Retinal pigment epithelial cell (primary cell): ENCODE data around the gene RPS6KA4.

Experiments used
- DNase-seq: peaks from one replicate; pipeline ENCODE4 v3.0.0-alpha.2; 2010; ENCODE audit warnings: low read depth
- H3K4me3 ChIP-seq: 2 replicates; pipeline ENCODE4 v1.5.1; 2011; ENCODE audit warnings: mild to moderate bottlenecking, low read length, control low read depth, moderate library complexity
- TF ChIP-seq, protein P1 (sequence below): conservative IDR thresholded peaks from 2 replicates; pipeline ENCODE4 v1.5.1; 2011; ENCODE audit warnings: low read depth, low read length, control low read depth, inconsistent platforms

Gene RPS6KA4

DNA sequence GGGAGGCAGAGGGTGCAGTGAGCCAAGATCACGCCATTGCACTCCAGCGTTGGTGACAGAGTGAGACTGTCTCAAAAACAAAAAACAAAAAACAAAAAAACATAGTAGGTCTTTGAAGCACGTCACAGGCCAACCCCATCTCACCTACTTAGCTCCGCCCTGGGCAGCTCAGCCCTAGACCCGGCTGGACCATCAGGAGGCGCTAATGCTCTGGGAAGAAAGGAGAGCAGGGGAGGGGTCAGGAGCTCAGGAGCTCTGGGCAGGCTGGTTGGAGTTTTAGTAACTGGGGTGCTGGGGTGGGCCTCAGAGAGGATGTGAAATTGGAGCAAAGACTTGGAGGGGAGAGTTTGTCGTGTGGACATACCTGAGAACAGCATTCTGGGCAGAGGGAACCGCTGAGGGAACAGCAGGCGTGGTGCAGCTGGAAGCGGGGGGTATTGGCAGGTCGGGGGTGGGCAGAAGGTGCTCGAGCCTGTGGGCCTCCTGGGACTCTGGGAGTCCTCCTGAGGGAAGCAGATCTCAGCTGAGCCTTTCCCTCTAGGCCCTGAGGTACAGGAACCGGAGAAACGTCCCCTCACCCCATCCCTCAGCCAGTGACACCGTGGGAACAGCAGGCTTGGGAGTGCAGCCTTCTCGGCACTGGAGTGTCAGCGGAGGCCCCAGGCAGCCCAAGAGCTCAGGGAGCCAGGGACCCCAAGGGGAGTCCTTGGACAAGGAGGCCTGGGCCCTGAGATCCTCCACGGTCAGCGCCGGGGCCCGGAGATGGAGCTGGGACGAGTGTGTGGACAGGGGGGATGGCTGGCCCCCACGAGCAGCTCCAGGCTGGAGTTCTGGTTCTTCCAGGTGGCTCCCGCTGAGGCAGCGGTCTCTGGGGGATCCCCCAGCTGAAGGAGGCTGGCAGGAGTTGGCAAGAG, 2.2 kb upstream of the RPS6KA4 start:
- H3K4me3 ChIP-seq: no peak overlapping the region
- TF ChIP-seq, protein P1, sequence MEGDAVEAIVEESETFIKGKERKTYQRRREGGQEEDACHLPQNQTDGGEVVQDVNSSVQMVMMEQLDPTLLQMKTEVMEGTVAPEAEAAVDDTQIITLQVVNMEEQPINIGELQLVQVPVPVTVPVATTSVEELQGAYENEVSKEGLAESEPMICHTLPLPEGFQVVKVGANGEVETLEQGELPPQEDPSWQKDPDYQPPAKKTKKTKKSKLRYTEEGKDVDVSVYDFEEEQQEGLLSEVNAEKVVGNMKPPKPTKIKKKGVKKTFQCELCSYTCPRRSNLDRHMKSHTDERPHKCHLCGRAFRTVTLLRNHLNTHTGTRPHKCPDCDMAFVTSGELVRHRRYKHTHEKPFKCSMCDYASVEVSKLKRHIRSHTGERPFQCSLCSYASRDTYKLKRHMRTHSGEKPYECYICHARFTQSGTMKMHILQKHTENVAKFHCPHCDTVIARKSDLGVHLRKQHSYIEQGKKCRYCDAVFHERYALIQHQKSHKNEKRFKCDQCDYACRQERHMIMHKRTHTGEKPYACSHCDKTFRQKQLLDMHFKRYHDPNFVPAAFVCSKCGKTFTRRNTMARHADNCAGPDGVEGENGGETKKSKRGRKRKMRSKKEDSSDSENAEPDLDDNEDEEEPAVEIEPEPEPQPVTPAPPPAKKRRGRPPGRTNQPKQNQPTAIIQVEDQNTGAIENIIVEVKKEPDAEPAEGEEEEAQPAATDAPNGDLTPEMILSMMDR: peak; percentile 69
- DNase-seq: no peak

GRCh38 chr11:64357446-64357845, 1.5 kb upstream of the RPS6KA4 start:
- no peak for DNase-seq

GRCh38 chr11:64357904-64358535, 942 bp upstream of the RPS6KA4 start:
- TF ChIP-seq, protein P1: no peak
- H3K4me3 ChIP-seq: no peak overlapping the region
- DNase-seq: no peak

More at GRCh38 chr11:64357446-64357845, 1.5 kb upstream of the RPS6KA4 start:
- TF ChIP-seq, protein P1: no peak
- no peak overlapping the region for H3K4me3 ChIP-seq

DNA sequence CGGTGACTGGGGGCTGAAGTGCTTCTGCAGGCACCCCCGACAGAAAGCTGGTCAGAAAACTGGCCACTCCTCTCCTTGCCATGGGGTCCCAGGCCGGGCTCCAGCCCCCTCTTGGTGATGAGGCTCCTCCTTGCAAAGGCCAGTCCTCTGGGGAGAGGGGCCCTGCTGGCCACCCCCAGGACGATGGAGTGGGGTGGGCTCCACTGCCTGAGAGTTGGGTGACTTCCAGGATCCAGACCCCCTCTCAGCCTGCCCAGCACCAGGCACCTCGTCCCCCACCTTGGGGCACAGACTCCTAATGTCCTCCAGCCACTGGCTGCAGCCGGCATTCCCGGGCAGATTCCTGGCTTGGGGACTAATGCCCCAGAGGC, 441 bp upstream of the RPS6KA4 start:
- H3K4me3 ChIP-seq: peak overlapping the region; percentile 40
- TF ChIP-seq, protein P1: no peak

DNA sequence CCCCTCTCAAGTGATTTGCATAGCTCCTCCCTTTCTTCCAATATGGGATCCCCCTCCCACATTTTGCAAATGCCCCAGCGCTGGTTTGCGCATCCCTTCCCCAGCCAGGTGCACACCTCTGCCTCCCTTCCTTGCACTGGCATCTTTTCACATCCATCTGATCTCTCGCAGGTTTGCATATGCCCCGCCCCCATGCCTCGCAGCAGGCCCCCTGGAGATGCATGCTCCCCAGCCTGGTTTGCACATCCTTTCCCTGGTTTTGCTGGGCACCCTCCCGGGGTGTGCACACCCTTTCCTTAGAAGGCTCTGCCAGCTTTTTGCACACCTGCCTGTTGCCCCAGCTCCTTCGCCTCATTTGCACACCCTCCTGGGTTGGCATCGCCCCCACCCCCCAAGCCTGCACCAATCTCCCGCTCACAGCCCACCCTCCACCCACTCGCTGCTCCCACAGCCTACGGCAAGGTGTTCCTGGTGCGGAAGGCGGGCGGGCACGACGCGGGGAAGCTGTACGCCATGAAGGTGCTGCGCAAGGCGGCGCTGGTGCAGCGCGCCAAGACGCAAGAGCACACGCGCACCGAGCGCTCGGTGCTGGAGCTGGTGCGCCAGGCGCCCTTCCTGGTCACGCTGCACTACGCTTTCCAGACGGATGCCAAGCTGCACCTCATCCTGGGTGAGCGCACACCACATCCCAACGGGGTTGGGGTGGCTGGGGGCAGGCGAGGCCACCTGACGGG, 917 bp downstream of the RPS6KA4 start:
- H3K4me3 ChIP-seq: peak overlapping the region; percentile 73
- no peak for DNase-seq
- TF ChIP-seq, protein P1: peak; percentile 44

More for the DNA sequence above, 441 bp upstream of the RPS6KA4 start:
- no peak for DNase-seq

DNA sequence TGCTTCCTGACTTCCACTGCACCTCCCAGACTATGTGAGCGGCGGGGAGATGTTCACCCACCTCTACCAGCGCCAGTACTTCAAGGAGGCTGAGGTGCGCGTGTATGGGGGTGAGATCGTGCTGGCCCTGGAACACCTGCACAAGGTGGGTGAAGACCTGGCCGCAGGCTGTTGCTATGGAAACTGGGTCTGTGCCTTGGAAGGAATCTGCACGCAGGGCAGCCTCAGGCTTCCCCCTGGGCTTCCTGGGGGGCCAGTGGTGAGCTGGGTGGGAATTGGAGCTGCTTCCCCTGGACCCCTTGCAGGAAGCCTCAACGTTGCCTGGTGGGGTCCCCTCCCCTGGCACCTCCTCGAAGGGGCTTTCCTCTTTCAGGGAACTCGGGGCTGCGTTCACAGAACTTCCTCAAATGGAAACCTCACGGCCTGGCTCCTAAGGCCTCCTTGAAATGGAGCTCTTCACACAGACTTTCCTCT, 1.5 kb downstream of the RPS6KA4 start:
- TF ChIP-seq, protein P1: no peak
- DNase-seq: no peak
- H3K4me3 ChIP-seq: peak overlapping the region; percentile 73
